Breast epithelium (tissue), 4 donors: ENCODE results near the gene TAP1. TPM values are rescaled to one million over a fixed set of nuclear protein-coding genes. Genes with fewer than 3 reads are reported as not detected.
"Not testable (repeated sequence)": the region's sequence is repeated elsewhere in the genome, so short reads cannot be mapped to it uniquely, and the experiment has no call there.

Experiments used
- DNase-seq, 2 donors: peaks; one replicate each; pipeline ENCODE4 v3.0.0-alpha.2; 2019; ENCODE audit warnings: low spot score in 2 of 2
- H3K27ac ChIP-seq, 2 donors: fragments of 200-600 bp; sonication (generic) in 1 of 2; one replicate each; pipeline ENCODE4 v1.5.1; 2016 to 2019; ENCODE audit warnings: mild to moderate bottlenecking in 1 of 2
- H3K27me3 ChIP-seq, 2 donors: fragments of 200-600 bp; sonication (generic) in 1 of 2; one replicate each; pipeline versions ENCODE4 v1.5.1 to v1.6.0; 2017 to 2019; ENCODE audit warnings: control low read depth in 1 of 2, mild to moderate bottlenecking in 1 of 2
- H3K36me3 ChIP-seq: fragments of 200-600 bp; one replicate; pipeline ENCODE4 v1.5.1; 2019
- H3K4me1 ChIP-seq, 2 donors: fragments of 200-600 bp; sonication (generic); one replicate each; pipeline ENCODE4 v1.5.1; 2016 to 2019; ENCODE audit warnings: control low read depth in 1 of 2
- H3K4me3 ChIP-seq, 3 donors: fragments of 200-600 bp; sonication (generic); 1 replicate in 2 of 3; 2 replicates in 1 of 3; pipeline ENCODE4 v1.5.1; 2016 to 2019; ENCODE audit warnings: mild to moderate bottlenecking in 3 of 3, moderate library complexity in 2 of 3
- H3K9me3 ChIP-seq, 2 donors: fragments of 200-600 bp; sonication (generic) in 1 of 2; one replicate each; pipeline ENCODE4 v1.5.1; 2016 to 2019; ENCODE audit warnings: control low read depth in 1 of 2
- CTCF ChIP-seq, 3 donors: fragments of 450-650 bp; IDR thresholded peaks; one replicate each; pipeline ENCODE4 v1.5.1; 2016 to 2017; ENCODE audit warnings: antibody characterized with exemption in 3 of 3, mild to moderate bottlenecking in 3 of 3, moderate library complexity in 3 of 3
- POLR2A ChIP-seq: fragments of 450-650 bp; IDR thresholded peaks from one replicate; pipeline ENCODE4 v1.6.1; 2016; ENCODE audit warnings: antibody characterized with exemption, mild to moderate bottlenecking, moderate library complexity
- POLR2AphosphoS5 ChIP-seq, 3 donors: sonication (generic); formaldehyde crosslinking; IDR thresholded peaks; one replicate each; pipeline ENCODE4 v1.6.1; 2017; ENCODE audit warnings: antibody characterized with exemption in 3 of 3
- intact Hi-C: fragments of 100-400 bp; cut with DNase I; formaldehyde crosslinking; loops from one replicate; pipeline ENCODE4 v1.15.1; 2023; ENCODE audit warnings: low total_unique reads
- total RNA-seq, 3 donors: library from RNA; depleted of rRNA; stranded (reverse); fragments of >200 nt; gene quantifications; one replicate each; pipeline ENCODE4 v1.1.0, GENCODE V29; 2016

The TAP1 gene
- total RNA-seq, 3 donors from 2014 or later: 24.2 to 40.6 (median 28.7) TPM

GRCh38 chr6:32815996-32816395 is 37.5 kb downstream of the TAP1 start:
- no peaks in the 10 kb centered on the region for H3K27me3 ChIP-seq
- H3K4me3 ChIP-seq: no peak overlapping the region
- intact Hi-C loops: no loop called here

GRCh38 chr6:32815115-32815514 is 38.4 kb downstream of the TAP1 start:
- Histone ChIP-seq H3K9me3 (no peaks in the 10 kb centered on the region), H3K4me3 (peak overlapping the region in 1 of 3 donors; percentile 7), H3K27me3 (no peaks in the 10 kb centered on the region), H3K27ac (peak overlapping the region; percentile 82 to 86), H3K4me1 (peaks cover 0 to 8% of the 10 kb centered on the region in 2 donors), H3K36me3 (no peaks in the 10 kb centered on the region)
- DNase-seq: no peak
- intact Hi-C loops: no loop called here
- TF ChIP-seq CTCF (IDR thresholded peaks at IDR 0.05) (no peak), POLR2A (no peak), POLR2AphosphoS5 (IDR thresholded peaks at IDR 0.05) (no peak)

More at GRCh38 chr6:32815996-32816395, 37.5 kb downstream of the TAP1 start:
- peak overlapping the region; percentile 82 to 86 for H3K27ac ChIP-seq
- H3K9me3 ChIP-seq: no peaks in the 10 kb centered on the region
- H3K36me3 ChIP-seq: no peaks in the 10 kb centered on the region
- H3K4me1 ChIP-seq: peaks cover 0 to 8% of the 10 kb centered on the region in 2 donors
- TF ChIP-seq POLR2A (no peak), CTCF (IDR thresholded peaks at IDR 0.05) (no peak), POLR2AphosphoS5 (IDR thresholded peaks at IDR 0.05) (no peak)
- no peak for DNase-seq

- no peaks in the 10 kb centered on the region for H3K9me3 ChIP-seq
- no peak for TF ChIP-seq POLR2AphosphoS5 (IDR thresholded peaks at IDR 0.05)
- TF ChIP-seq CTCF (IDR thresholded peaks at IDR 0.05): no peak
- no peak for TF ChIP-seq POLR2A
- H3K36me3 ChIP-seq: no peaks in the 10 kb centered on the region
- DNase-seq: no peak
- no peak overlapping the region for H3K27ac ChIP-seq
- no peak overlapping the region for H3K4me3 ChIP-seq
- intact Hi-C loops: no loop called here
- H3K4me1 ChIP-seq: peaks cover 0 to 2% of the 10 kb centered on the region in 2 donors
- no peaks in the 10 kb centered on the region for H3K27me3 ChIP-seq
These were observed 39.4 kb downstream of the TAP1 start for GRCh38 chr6:32814145-32814544.

GRCh38 chr6:32809171-32809570 is 44.3 kb downstream of the TAP1 start:
- Histone ChIP-seq H3K4me1 (no peaks in the 10 kb centered on the region), H3K27ac (no peak overlapping the region), H3K36me3 (no peaks in the 10 kb centered on the region), H3K4me3 (no peak overlapping the region), H3K27me3 (no peaks in the 10 kb centered on the region), H3K9me3 (no peaks in the 10 kb centered on the region)
- intact Hi-C loops: no loop called here
- TF ChIP-seq POLR2AphosphoS5 (IDR thresholded peaks at IDR 0.05) (no peak), CTCF (IDR thresholded peaks at IDR 0.05) (no peak), POLR2A (no peak)
- no peak for DNase-seq

GRCh38 chr6:32807020-32807580 is 46.4 kb downstream of the TAP1 start:
- TF ChIP-seq CTCF (IDR thresholded peaks at IDR 0.05): no peak
- TF ChIP-seq POLR2AphosphoS5 (IDR thresholded peaks at IDR 0.05): no peak
- no peak for TF ChIP-seq POLR2A
- DNase-seq: no peak
- Histone ChIP-seq H3K4me1 (no peaks in the 10 kb centered on the region), H3K27ac (no peak overlapping the region), H3K9me3 (no peaks in the 10 kb centered on the region), H3K36me3 (no peaks in the 10 kb centered on the region), H3K4me3 (no peak overlapping the region), H3K27me3 (no peaks in the 10 kb centered on the region)
- intact Hi-C loops: no loop called here

- DNase-seq, H3K9me3 ChIP-seq, intact Hi-C loops, H3K4me3 ChIP-seq, H3K36me3 ChIP-seq, H3K4me1 ChIP-seq, H3K27me3 ChIP-seq, H3K27ac ChIP-seq: not testable (repeated sequence)
These were observed 48.1 kb downstream of the TAP1 start for GRCh38 chr6:32805404-32805803.
